ENCODE data around the gene GSTM1.
"Not testable (repeated sequence)": the region's sequence is repeated elsewhere in the genome, so short reads cannot be mapped to it uniquely, and the experiment has no call there.

Gene GSTM1

GRCh38 chr1:109704173-109704572 is 16.6 kb downstream of the GSTM1 start:
- no peak for DNase-seq (ENCODE audit: insufficient read length, low spot score)
- FAIRE-seq = no peak

GRCh38 chr1:109705411-109705810 is 17.8 kb downstream of the GSTM1 start:
- DNase-seq (ENCODE audit: insufficient read length, low spot score) = no peak
- no peak for FAIRE-seq
- TF ChIP-seq SPI1 (IDR thresholded peaks at IDR 0.05; ENCODE audit: low read depth, low read length) (no peak), TAF1 (IDR thresholded peaks at IDR 0.05; ENCODE audit: low read depth, low read length) (no peak), POLR2A (IDR thresholded peaks at IDR 0.05; ENCODE audit: low read depth, low read length) (no peak), POLR2AphosphoS5 (IDR thresholded peaks at IDR 0.05; ENCODE audit: low read depth, low read length) (no peak), PAX5 (IDR thresholded peaks at IDR 0.05; ENCODE audit: insufficient read depth, low read length, severe bottlenecking) (no peak), POU2F2 (IDR thresholded peaks at IDR 0.05; ENCODE audit: low read depth, low read length) (no peak)

More at GRCh38 chr1:109704173-109704572, 16.6 kb downstream of the GSTM1 start:
- no peak for TF ChIP-seq POU2F2 (IDR thresholded peaks at IDR 0.05; ENCODE audit: low read depth, low read length)
- TF ChIP-seq POLR2A (IDR thresholded peaks at IDR 0.05; ENCODE audit: low read depth, low read length) = no peak
- TF ChIP-seq SPI1 (IDR thresholded peaks at IDR 0.05; ENCODE audit: low read depth, low read length) = no peak
- no peak for TF ChIP-seq POLR2AphosphoS5 (IDR thresholded peaks at IDR 0.05; ENCODE audit: low read depth, low read length)

GRCh38 chr1:109708949-109709348 is 21.3 kb downstream of the GSTM1 start:
- not testable (repeated sequence) for FAIRE-seq; DNase-seq (ENCODE audit: insufficient read length, low spot score)

DNA sequence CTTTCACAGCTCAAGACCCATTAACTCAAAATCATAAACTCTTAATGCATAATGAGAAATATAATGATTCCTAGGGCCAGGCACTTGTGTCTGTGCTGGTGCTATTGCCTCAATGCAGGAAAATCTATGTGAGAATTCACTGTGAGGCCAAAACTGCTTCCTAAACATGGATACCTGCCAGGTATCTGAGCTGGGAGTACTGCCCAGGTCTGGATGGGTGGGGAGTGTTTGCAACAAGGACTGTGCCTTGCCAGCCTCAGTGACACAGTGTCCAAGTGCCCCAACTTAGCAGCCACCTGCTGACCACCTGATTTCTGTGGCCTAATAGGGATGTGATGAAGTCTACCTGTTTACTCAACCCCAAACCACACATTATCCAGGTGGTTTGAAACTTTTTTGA is 22.2 kb downstream of the GSTM1 start:
- DNase-seq (ENCODE audit: insufficient read length, low spot score); FAIRE-seq: not testable (repeated sequence)

DNA sequence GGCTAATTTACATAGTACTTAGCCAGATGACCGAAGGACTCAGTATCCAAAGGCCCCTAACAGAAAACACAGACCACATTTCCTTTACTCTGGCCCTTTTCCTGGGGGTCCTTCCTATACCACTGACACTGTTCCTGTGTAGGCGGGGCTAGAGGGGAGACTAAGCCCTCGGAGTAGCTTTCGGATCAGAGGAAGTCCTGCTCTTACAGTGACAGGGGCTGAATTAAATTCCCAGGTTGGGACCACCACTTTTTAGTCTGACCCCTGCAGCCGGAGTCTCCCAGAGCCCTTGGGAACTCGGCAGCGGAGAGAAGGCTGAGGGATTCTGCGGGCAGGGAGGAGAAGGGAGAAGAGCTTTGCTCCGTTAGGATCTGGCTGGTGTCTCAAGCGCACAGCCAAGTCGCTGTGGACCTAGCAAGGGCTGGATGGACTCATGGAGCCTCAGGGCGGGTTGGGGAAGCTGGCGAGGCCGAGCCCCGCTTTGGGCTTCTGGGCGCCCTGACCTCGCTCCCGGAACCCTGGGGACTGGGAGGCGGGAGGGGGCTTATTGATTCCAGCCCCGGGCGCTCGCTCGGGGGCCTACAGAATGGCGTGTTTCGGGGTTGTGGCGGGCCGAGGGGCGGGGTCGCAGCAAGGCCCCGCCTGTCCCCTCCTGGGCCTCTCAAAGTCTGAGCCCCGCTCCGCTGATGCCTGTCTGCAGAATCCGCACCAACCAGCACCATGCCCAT is 24.1 kb downstream of the GSTM1 start, which contains the start of gene GSTM5:
GSTM5 (plus strand) TSS at position 659 of the 728 bp plus-strand sequence; CDS start at position 721, 62 bp downstream.
- not testable (repeated sequence) for FAIRE-seq; DNase-seq (ENCODE audit: insufficient read length, low spot score)

GRCh38 chr1:109712321-109712864 is 24.8 kb downstream of the GSTM1 start:
- FAIRE-seq (no peak), DNase-seq (ENCODE audit: insufficient read length, low spot score) (no peak)
- TF ChIP-seq TAF1 (IDR thresholded peaks at IDR 0.05; ENCODE audit: low read depth, low read length) (no peak), PAX5 (IDR thresholded peaks at IDR 0.05; ENCODE audit: insufficient read depth, low read length, severe bottlenecking) (no peak), SPI1 (IDR thresholded peaks at IDR 0.05; ENCODE audit: low read depth, low read length) (no peak), POLR2AphosphoS5 (IDR thresholded peaks at IDR 0.05; ENCODE audit: low read depth, low read length) (no peak), POU2F2 (IDR thresholded peaks at IDR 0.05; ENCODE audit: low read depth, low read length) (no peak)

DNA sequence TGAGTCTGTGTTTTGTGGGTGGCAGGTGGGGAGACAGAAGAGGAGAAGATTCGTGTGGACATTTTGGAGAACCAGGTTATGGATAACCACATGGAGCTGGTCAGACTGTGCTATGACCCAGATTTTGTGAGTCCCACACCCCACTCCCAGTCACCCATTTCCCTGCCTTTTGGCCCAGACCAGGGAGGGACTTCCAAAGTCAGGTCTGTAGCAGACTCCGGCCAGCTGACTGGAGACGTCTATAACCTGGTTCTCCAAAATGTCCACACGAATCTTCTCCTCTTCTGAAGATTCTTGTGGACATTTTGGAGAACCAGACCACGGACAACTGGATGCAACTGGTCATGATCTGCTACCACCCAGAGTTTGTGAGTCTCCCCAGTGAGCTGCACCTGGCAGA is 26.0 kb downstream of the GSTM1 start:
- FAIRE-seq = no peak
- no peak for DNase-seq (ENCODE audit: insufficient read length, low spot score)
- TF ChIP-seq POLR2AphosphoS5 (IDR thresholded peaks at IDR 0.05; ENCODE audit: low read depth, low read length) (no peak), SPI1 (IDR thresholded peaks at IDR 0.05; ENCODE audit: low read depth, low read length) (no peak)

GRCh38 chr1:109714661-109715372 is 27.2 kb downstream of the GSTM1 start:
- FAIRE-seq (no peak), DNase-seq (ENCODE audit: insufficient read length, low spot score) (no peak)
- no peak for TF ChIP-seq SPI1 (IDR thresholded peaks at IDR 0.05; ENCODE audit: low read depth, low read length)

- FAIRE-seq = no peak
- no peak for TF ChIP-seq POLR2AphosphoS5 (IDR thresholded peaks at IDR 0.05; ENCODE audit: low read depth, low read length)
- no peak for DNase-seq (ENCODE audit: insufficient read length, low spot score)
These were observed 28.5 kb downstream of the GSTM1 start for GRCh38 chr1:109716121-109716520.

GRCh38 chr1:109716570-109717090 is 29.0 kb downstream of the GSTM1 start:
- DNase-seq (ENCODE audit: insufficient read length, low spot score) (no peak), FAIRE-seq (no peak)
- TF ChIP-seq POU2F2 (IDR thresholded peaks at IDR 0.05; ENCODE audit: low read depth, low read length) (no peak), POLR2A (IDR thresholded peaks at IDR 0.05; ENCODE audit: low read depth, low read length) (no peak)

DNA sequence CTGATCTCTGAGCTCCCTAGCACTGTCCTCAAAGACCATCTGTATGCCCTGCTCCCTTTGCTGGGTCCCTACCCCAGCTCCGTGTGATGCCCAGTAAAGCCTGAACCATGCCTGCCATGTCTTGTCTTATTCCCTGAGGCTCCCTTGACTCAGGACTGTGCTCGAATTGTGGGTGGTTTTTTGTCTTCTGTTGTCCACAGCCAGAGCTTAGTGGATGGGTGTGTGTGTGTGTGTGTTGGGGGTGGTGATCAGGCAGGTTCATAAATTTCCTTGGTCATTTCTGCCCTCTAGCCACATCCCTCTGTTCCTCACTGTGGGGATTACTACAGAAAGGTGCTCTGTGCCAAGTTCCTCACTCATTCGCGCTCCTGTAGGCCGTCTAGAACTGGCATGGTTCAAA is 30.1 kb downstream of the GSTM1 start:
- DNase-seq (ENCODE audit: insufficient read length, low spot score) = no peak
- no peak for FAIRE-seq
- no peak for TF ChIP-seq POLR2AphosphoS5 (IDR thresholded peaks at IDR 0.05; ENCODE audit: low read depth, low read length)
- no peak for TF ChIP-seq POLR2A (IDR thresholded peaks at IDR 0.05; ENCODE audit: low read depth, low read length)
- no peak for TF ChIP-seq POU2F2 (IDR thresholded peaks at IDR 0.05; ENCODE audit: low read depth, low read length)
